ENCODE results near the gene OR8B3.
"Not testable (repeated sequence)": the region's sequence is repeated elsewhere in the genome, so short reads cannot be mapped to it uniquely, and the experiment has no call there.

The OR8B3 gene

GRCh38 chr11:124398924-124399323 is at the start of gene OR8B3:
Gene OR8B3, minus strand, starts transcription at chr11:124399024. Its CDS starts 1,673 bp downstream, at chr11:124397351.
- DNase-seq: no peak

- DNase-seq: peak in 2 of 3 donors; percentile 10 to 29
Measured at GRCh38 chr11:124446916-124447315, 48.1 kb upstream of the OR8B3 start.

GRCh38 chr11:124445646-124446150 is 46.9 kb upstream of the OR8B3 start, which contains the start of gene OR8B8:
Gene OR8B8, minus strand, starts transcription at chr11:124445696. Its CDS starts 4,611 bp downstream, at chr11:124441085.
- no peak for DNase-seq

GRCh38 chr11:124442847-124443246 is 44.0 kb upstream of the OR8B3 start:
- DNase-seq: no peak

GRCh38 chr11:124442442-124442841 is 43.6 kb upstream of the OR8B3 start:
- DNase-seq: no peak

- no peak for DNase-seq
Measured at GRCh38 chr11:124441519-124441918, 42.7 kb upstream of the OR8B3 start.

- no peak for DNase-seq
Measured at GRCh38 chr11:124441081-124441480, 42.3 kb upstream of the OR8B3 start.

GRCh38 chr11:124440608-124441007 is 41.8 kb upstream of the OR8B3 start:
- no peak for DNase-seq

- no peak for DNase-seq
Measured at GRCh38 chr11:124434699-124435098, 35.9 kb upstream of the OR8B3 start.

- DNase-seq: no peak
Measured at GRCh38 chr11:124429599-124429998, 30.8 kb upstream of the OR8B3 start.

GRCh38 chr11:124424384-124424921 is 25.6 kb upstream of the OR8B3 start, which contains the start of gene OR8B4:
Gene OR8B4, minus strand, starts transcription at chr11:124424871. Its CDS starts 0 bp downstream, at chr11:124424871.
- no peak for DNase-seq

- DNase-seq: no peak
Measured at GRCh38 chr11:124421043-124421442, 22.2 kb upstream of the OR8B3 start.

- peak; percentile 47 to 76 (median 61) for DNase-seq
Measured at GRCh38 chr11:124415356-124415923, 16.6 kb upstream of the OR8B3 start.

GRCh38 chr11:124409906-124410305 is 11.1 kb upstream of the OR8B3 start:
- DNase-seq: no peak

- DNase-seq: peak in 1 of 3 donors; percentile 25
Measured at GRCh38 chr11:124405581-124405980, 6.8 kb upstream of the OR8B3 start.

- DNase-seq: not testable (repeated sequence)
Measured at GRCh38 chr11:124403186-124403585, 4.4 kb upstream of the OR8B3 start.

GRCh38 chr11:124402326-124402922 is 3.6 kb upstream of the OR8B3 start:
- peak; percentile 77 to 90 (median 81) for DNase-seq

- DNase-seq: peak in 1 of 3 donors; percentile 4
Measured at GRCh38 chr11:124396847-124397246, 2.0 kb downstream of the OR8B3 start.

- DNase-seq: peak; percentile 12 to 23 (median 20)
Measured at GRCh38 chr11:124394408-124394807, 4.4 kb downstream of the OR8B3 start.

- DNase-seq: no peak
Measured at GRCh38 chr11:124384399-124384798, 14.4 kb downstream of the OR8B3 start, which contains the start of gene OR8B2. Gene OR8B2, minus strand, starts transcription at chr11:124384499. Its CDS starts 1,156 bp downstream, at chr11:124383343.

- DNase-seq: not testable (repeated sequence)
Measured at GRCh38 chr11:124382857-124383256, 16.0 kb downstream of the OR8B3 start.

GRCh38 chr11:124380585-124380984 is 18.2 kb downstream of the OR8B3 start:
- DNase-seq: no peak

- no peak for DNase-seq
Measured at GRCh38 chr11:124376280-124376679, 22.5 kb downstream of the OR8B3 start.

- DNase-seq: peak; percentile 13 to 27 (median 24)
Measured at GRCh38 chr11:124359566-124359965, 39.3 kb downstream of the OR8B3 start.

Data from suppressor macrophage treated with lipopolysaccharide for 1 hour (primary cell).